Prostate gland (tissue), 2 donors: ENCODE data around the gene MYBPC3. TPM values are rescaled to one million over a fixed set of nuclear protein-coding genes. Genes with fewer than 3 reads are reported as not detected.

Experiments used
- DNase-seq: peaks from one replicate; pipeline ENCODE4 v3.0.0-alpha.2; 2019; ENCODE audit warnings: low spot score
- H3K27ac ChIP-seq, 2 donors: fragments of 200-600 bp; sonication (generic); 2 replicates each; pipeline ENCODE4 v1.5.1; 2017 to 2019
- H3K27me3 ChIP-seq: fragments of 200-600 bp; sonication (generic); replicated peaks from 2 replicates; pipeline ENCODE4 v1.5.1; 2019; ENCODE audit not compliant: insufficient read depth
- H3K36me3 ChIP-seq, 2 donors: fragments of 200-600 bp; sonication (generic); 1 replicate in 1 of 2; 2 replicates in 1 of 2; pipeline versions ENCODE4 v1.5.1 to v1.8.1; 2017 to 2019
- H3K4me1 ChIP-seq: fragments of 200-600 bp; sonication (generic); replicated peaks from 2 replicates; pipeline ENCODE4 v1.5.1; 2019
- H3K4me3 ChIP-seq, 2 donors: fragments of 200-600 bp; sonication (generic); 2 replicates each; pipeline ENCODE4 v1.5.1; 2017 to 2019
- H3K9me3 ChIP-seq: fragments of 200-600 bp; sonication (generic); 2 replicates; pipeline ENCODE4 v1.5.1; 2017
- POLR2A ChIP-seq: fragments of 450-650 bp; IDR thresholded peaks from one replicate; pipeline ENCODE4 v1.6.1; 2016; ENCODE audit warnings: antibody characterized with exemption, mild to moderate bottlenecking
- POLR2AphosphoS5 ChIP-seq: sonication (generic); formaldehyde crosslinking; IDR thresholded peaks from one replicate; pipeline ENCODE4 v1.6.1; 2017; ENCODE audit warnings: antibody characterized with exemption
- WGBS: methylation state at CpG from one replicate; pipeline ENCODE4 v1.1.5; 2018; 5-methylcytosine and 5-hydroxymethylcytosine counted together
- intact Hi-C: fragments of 100-400 bp; cut with DNase I; formaldehyde crosslinking; loops from one replicate; pipeline ENCODE4 v1.14.2; 2022
- total RNA-seq, 2 donors: library from RNA; depleted of rRNA; stranded (reverse); fragments of >200 nt; gene quantifications; one replicate each; pipeline ENCODE4 v1.1.0, GENCODE V29; 2016
- TF ChIP-seq, protein P1 (sequence below), 4 experiments: fragments of 200-600 bp in 2 of 4; fragments of 450-650 bp in 2 of 4; sonication (generic) in 2 of 4; IDR thresholded peaks; 1 replicate in 3 of 4; 2 replicates in 1 of 4; pipeline ENCODE4 v1.5.1; 2016 to 2019; ENCODE audit warnings: antibody characterized with exemption in 4 of 4, mild to moderate bottlenecking in 2 of 4, moderate library complexity in 2 of 4

The MYBPC3 gene
- total RNA-seq, 2 donors from 2014 or later: 0.91 TPM; not detected in 1

DNA sequence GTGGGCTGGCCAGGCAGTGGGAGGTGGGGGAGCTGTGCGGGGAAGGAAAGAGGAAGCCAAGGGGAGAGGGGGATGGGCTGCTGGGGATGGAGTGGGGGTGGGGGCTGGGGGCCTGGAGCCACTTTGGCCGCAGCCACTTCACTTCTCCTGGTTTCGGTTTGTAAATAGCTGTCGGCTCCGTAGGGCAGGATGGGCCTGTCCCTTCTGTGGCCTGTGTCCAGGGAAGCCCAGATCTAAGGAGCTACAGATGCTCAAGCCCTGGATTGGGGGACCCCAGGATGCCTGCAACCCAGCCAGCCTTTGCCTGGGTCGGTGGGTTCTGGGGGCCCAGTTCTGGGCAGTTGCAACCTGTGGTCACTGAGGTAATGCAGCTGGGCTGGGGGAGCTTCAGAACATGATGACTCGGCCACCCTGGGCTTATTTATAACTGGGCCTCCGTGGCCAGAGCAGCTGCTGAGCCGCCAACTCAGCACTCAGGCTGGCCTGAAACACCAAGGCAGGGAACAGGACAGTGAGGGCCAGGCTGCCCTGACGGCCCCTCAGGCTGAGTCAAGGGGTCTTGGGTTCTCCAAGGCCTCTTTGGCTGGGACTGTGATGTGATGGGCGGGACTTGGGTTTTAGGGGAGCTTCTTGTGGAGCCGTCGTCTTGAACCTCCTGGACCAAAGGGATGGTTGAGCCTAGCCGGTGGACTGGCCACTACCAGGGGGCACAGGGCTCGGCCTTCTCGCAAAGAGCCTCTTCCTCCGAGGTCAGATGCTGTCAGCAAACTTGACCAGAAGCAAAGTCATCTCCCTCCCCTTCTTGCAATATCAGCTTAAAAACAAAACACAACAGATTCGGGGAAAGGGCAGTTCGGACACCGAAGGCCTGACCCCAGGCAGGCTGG is 40.9 kb upstream of the MYBPC3 start:
- Histone ChIP-seq H3K36me3 (no peaks in the 10 kb centered on the region), H3K27ac (no peak overlapping the region), H3K27me3 (no peaks in the 10 kb centered on the region), H3K9me3 (no peaks in the 10 kb centered on the region), H3K4me1 (no peaks in the 10 kb centered on the region), H3K4me3 (no peak overlapping the region)
- intact Hi-C loops: no loop called here
- TF ChIP-seq POLR2AphosphoS5 (no peak), POLR2A (no peak)
- TF ChIP-seq, protein P1, sequence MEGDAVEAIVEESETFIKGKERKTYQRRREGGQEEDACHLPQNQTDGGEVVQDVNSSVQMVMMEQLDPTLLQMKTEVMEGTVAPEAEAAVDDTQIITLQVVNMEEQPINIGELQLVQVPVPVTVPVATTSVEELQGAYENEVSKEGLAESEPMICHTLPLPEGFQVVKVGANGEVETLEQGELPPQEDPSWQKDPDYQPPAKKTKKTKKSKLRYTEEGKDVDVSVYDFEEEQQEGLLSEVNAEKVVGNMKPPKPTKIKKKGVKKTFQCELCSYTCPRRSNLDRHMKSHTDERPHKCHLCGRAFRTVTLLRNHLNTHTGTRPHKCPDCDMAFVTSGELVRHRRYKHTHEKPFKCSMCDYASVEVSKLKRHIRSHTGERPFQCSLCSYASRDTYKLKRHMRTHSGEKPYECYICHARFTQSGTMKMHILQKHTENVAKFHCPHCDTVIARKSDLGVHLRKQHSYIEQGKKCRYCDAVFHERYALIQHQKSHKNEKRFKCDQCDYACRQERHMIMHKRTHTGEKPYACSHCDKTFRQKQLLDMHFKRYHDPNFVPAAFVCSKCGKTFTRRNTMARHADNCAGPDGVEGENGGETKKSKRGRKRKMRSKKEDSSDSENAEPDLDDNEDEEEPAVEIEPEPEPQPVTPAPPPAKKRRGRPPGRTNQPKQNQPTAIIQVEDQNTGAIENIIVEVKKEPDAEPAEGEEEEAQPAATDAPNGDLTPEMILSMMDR (IDR thresholded peaks at IDR 0.05): no peak
- no peak for DNase-seq
- 76% methylated on average over 15 of the region's 20 CpGs for WGBS

DNA sequence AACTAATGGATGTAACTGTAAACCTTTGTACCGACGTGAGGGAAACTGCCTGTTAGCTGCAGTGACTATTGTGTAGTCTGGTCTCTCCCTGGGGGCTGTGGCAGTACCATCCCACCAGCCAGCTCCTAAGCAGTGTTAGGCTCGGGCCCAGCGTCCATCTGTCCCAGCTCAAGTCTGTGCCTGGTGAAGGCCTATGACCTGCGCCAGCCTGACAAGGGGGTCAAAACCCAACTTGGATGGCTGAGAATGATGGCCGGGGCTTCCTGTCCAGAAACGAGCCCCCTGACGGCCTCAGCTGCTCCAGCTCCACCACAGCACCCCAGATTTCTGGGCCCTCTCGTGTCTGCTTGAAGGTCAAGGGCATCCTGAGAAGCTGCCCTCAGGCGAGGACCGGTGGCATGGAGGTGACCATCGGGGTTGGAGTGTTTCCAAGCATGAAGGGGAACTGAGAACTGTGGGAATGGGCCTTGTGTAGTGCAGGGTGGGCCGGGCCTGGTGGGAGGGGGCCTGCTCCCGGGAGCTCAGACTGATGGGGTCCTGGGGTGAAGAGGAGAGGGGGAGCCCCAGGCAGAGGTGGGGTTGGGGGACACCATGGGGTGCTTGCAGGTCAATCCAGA is 40.2 kb upstream of the MYBPC3 start:
- no peaks in the 10 kb centered on the region for H3K36me3 ChIP-seq
- TF ChIP-seq, protein P1 (IDR thresholded peaks at IDR 0.05): no peak
- TF ChIP-seq POLR2A (no peak), POLR2AphosphoS5 (no peak)
- no peak overlapping the region for H3K27ac ChIP-seq
- no peaks in the 10 kb centered on the region for H3K27me3 ChIP-seq
- no peaks in the 10 kb centered on the region for H3K9me3 ChIP-seq
- 84% methylated on average over 14 of the region's 14 CpGs for WGBS
- intact Hi-C loops: no loop called here
- no peaks in the 10 kb centered on the region for H3K4me1 ChIP-seq
- no peak for DNase-seq
- H3K4me3 ChIP-seq: no peak overlapping the region

DNA sequence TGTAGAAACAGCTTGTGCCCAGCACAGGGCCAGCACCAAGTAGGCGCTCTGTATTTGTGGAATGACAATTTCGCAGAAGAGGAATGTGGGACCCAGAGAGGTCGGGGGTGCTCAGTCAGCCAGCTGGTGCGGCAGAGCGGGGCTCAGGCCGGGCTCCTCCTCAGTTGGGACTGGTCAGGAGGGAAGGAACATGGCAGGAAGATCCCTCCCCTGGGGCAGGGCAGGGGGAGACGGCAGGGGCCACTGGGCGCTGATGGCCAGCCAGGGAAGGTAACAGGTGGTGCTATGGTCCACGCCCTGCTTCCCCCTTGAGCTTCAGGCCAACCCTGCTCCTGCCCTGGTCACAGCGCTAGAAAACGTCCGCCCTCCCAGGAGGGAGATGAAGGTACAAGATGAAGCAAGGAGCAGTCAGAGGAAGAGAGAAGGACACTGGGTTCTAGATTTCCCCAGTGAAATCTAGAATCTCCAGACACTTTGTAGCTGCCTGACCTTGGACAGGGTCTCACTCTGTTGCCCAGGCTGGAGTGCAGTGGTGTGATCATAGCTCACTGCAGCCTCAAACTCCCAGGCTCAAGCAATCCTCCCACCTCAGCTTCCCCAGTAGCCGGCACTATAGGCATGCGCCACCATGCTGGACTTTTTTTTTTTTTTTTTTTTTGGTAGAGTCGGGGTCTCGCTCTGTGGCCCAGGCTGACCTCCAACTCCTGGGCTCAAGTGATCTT is 39.4 kb upstream of the MYBPC3 start:
- no peaks in the 10 kb centered on the region for H3K36me3 ChIP-seq
- no peaks in the 10 kb centered on the region for H3K4me1 ChIP-seq
- H3K9me3 ChIP-seq: no peaks in the 10 kb centered on the region
- intact Hi-C loops: no loop called here
- no peak overlapping the region for H3K27ac ChIP-seq
- no peak for DNase-seq
- no peaks in the 10 kb centered on the region for H3K27me3 ChIP-seq
- TF ChIP-seq POLR2A (no peak), POLR2AphosphoS5 (no peak)
- TF ChIP-seq, protein P1 (IDR thresholded peaks at IDR 0.05): no peak
- no peak overlapping the region for H3K4me3 ChIP-seq
- WGBS: 91% methylated on average over 16 of the region's 16 CpGs

DNA sequence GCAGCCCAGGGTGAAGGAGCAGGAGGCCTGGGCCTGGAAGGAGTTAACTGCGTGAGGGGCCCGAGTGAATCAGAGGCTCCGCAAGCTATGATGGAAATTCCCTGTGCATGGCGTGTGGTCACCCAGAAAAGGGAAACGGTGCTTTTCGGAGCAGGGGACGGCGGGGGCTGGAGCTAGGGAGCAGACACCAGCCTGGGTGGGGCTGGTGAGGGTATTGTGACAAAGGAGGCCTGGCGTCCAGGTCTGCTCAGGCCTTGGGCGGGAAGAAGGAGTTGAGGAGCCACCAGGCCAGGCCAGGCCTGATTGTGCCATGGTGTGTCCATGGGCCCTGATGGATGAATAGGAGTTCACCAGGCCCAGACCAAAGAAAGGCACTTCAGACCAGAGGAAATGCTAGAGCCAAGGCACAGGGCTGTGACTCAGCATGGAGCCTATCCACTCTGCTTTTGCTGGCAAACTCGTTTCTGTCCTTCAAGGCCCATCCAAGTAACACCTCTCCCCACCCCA is 38.6 kb upstream of the MYBPC3 start:
- Histone ChIP-seq H3K4me3 (no peak overlapping the region), H3K27me3 (no peaks in the 10 kb centered on the region), H3K36me3 (no peaks in the 10 kb centered on the region), H3K27ac (no peak overlapping the region), H3K4me1 (no peaks in the 10 kb centered on the region), H3K9me3 (no peaks in the 10 kb centered on the region)
- TF ChIP-seq POLR2AphosphoS5: no peak
- TF ChIP-seq, protein P1 (IDR thresholded peaks at IDR 0.05): no peak
- no peak for TF ChIP-seq POLR2A
- DNase-seq: no peak
- intact Hi-C loops: no loop called here
- WGBS: 71% methylated on average over 11 of the region's 11 CpGs
